ENCODE data around the gene TADA2A.
"Not testable (repeated sequence)": the region's sequence is repeated elsewhere in the genome, so short reads cannot be mapped to it uniquely, and the experiment has no call there.

TADA2A gene

DNA sequence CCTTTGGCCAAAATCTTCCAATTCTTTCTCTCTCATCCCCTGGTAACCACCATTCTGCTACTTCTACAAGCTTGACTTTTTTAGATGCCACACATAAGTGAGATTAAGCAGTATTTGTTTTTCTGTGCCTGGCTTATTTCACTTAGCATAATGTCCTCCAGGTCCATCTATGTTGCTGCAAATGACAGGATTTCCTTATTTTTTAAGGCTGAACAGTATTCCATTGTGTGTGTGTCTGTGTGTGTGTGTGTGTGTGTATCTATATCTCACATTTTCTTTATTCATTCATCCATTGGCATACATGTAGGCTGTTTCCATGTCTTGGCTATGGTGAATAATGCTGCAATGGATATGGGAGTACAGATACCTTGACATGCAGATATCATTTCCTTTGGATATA, 6.2 kb upstream of the TADA2A start:
- no peak for DNase-seq

GRCh38 chr17:37405522-37405921, 1.2 kb upstream of the TADA2A start:
- DNase-seq: not testable (repeated sequence)

GRCh38 chr17:37405955-37406634, 591 bp upstream of the TADA2A start:
- no peak for DNase-seq

DNA sequence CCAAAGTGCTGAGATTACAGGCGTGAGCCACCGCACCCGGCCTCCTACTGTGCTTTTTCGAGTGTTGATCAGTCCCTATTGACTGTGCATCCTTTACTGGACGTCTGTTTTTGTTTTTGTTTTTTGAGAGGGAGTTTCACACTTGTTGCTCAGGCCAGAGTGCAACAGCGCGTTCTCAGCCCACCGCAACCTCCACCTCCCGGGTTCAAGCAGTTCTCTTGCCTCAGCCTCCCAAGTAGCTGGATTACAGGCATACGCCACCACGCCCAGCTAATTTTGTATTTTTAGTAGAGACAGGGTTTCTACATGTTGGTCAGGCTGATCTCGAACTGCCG, 1.4 kb downstream of the TADA2A start:
- not testable (repeated sequence) for DNase-seq

GRCh38 chr17:37410357-37410756, 3.7 kb downstream of the TADA2A start:
- DNase-seq: no peak

DNA sequence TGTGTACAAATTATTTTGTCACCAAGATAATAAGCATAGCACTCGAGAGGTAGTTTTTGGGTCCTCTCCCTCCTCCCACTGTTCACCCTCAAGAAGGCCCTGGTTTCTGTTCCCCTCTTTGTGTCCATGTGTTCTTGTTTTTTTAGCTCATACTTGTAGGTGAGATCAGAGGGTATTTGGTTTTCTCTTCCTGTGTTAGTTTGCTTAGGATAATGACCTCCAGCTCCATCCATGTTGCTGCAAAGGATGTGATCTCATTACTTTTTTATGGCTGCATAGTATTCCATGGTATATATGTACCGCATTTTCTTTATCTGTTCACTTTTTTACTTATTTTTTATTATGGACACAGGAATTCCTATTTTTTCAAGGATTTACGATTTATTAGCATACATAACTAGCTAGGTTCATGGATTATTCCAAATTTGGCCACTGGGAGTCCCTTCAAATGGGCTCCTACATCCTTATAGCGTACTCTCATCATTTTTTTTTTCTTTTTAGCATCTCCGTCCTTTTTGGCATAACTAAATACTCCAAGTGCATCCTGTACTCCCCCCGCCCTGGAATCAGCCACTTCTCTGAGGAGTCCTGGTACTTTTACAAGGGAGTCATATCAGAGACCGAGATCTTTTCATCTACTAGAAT, 7.3 kb downstream of the TADA2A start:
- DNase-seq: no peak

GRCh38 chr17:37417852-37418251, 11.2 kb downstream of the TADA2A start:
- no peak for DNase-seq

DNA sequence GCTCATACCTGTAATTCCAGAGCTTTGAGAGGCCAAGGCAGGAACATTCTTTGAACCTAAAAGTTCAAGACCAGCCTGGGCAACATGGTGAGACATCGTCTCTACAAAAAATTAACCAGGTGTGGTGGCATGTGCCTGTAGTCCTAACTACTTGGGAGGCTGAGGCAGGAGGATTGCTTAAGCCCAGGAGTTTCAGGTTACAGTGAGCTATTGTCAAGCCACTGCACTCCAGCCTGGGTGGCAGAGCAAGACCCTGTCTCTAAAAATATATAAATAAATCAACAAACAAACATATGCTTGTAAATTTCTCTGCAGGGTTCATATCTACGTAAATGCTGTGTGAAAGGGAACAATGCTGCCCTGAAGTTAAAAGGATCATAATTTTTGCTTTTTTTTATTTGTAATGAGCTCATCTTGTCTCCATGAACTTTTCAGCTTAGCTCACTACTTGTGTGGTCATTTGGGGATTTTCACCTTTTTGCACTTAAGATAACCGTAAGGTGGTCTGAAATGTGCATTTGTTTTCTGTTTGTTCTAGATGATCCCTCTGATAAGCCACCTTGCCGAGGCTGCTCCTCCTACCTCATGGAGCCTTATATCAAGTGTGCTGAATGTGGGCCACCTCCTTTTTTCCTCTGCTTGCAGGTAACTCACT, 16.4 kb downstream of the TADA2A start:
- no peak for DNase-seq

DNA sequence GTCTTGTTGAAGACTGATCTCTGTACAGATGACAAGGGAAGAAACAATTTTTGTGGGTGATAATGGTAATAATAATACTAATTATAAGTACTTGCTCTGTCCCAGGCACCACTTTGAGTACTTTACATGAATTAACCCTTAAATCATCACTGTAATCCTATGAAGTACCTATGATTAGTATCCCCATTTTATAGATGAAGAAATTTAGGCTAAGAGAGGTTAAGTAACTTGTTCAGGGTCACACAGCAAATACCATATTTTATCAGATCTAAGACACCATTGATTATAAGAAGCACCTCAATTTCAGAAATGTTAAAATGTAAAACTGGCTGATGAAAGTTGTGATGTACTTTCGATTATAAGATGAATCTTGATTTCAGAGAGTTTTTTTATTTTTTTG, 18.6 kb downstream of the TADA2A start:
- DNase-seq: no peak

DNA sequence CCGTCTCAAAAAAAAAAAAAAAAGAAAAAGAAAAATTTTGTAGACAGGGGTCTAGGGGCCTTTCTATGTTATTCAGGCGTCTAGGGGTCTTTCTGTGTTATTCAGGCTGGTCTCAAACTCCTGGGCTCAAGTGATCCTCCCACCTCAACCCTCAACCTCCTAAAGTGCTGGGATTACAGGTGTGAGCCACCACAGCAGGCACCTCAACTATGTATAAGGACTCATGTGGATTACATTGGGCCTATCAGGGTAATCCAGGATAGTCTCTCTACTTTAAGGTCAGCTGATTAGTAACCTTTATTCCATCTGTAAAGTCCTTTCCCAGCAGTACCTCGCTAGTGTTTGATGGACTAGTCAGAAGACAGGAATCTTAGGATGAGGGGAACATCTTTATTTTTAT, 22.4 kb downstream of the TADA2A start:
- DNase-seq: no peak

DNA sequence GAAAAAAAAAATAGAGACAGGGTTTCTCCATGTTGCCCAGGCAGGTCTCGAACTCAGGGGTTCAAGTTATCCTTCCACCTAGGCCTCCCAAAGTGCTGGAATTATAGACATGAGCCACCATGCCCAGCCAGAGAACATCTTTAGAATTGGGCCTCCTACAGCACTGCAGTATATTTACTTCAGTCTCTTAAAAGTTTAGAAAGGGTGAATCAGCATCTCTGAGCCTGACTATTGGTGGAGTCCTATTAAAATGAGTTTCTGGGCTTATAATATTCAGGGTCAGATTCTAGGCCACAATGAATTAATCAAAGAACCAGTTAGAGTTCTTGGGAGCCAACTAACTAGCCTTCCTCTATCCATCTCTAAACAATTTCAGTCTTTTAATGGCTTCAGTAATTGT, 22.8 kb downstream of the TADA2A start:
- DNase-seq: no peak

- DNase-seq: no peak
Observed at GRCh38 chr17:37430051-37430627, 23.5 kb downstream of the TADA2A start.

DNA sequence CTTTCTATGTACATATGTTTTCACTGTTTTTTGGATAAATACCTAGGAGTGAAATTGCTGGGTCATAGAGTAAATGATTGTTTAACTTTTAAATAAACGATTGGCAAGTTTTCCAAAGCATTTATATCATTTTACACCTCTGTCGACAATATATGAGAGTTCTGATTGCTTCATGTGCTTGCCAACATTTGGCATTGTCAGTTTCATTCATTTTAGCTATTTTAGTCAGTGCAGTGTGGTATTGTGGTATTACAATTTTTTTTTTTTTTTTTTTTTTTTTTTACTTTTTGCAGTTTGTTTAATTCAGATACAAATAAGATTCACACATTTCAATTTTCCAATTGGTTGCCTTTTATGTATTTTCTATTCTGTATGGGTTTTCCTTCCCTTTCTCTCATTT, 26.0 kb downstream of the TADA2A start:
- no peak for DNase-seq

GRCh38 chr17:37438141-37438540, 31.5 kb downstream of the TADA2A start:
- no peak for DNase-seq

DNA sequence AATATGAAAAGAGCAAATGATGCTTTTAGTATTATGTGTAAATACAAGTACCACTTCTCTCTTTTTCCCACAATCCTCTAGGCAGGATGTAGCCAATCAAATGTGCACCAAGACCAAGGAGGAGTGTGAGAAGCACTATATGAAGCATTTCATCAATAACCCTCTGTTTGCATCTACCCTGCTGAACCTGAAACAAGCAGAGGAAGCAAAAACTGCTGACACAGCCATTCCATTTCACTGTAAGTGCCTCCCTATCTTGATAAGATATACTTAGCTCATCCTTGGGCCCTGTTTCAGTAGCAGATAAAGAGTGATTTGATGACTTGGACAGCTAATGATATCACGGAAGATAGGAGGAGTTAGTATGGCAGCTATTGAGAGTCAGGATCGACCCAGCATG, 33.7 kb downstream of the TADA2A start:
- no peak for DNase-seq

DNA sequence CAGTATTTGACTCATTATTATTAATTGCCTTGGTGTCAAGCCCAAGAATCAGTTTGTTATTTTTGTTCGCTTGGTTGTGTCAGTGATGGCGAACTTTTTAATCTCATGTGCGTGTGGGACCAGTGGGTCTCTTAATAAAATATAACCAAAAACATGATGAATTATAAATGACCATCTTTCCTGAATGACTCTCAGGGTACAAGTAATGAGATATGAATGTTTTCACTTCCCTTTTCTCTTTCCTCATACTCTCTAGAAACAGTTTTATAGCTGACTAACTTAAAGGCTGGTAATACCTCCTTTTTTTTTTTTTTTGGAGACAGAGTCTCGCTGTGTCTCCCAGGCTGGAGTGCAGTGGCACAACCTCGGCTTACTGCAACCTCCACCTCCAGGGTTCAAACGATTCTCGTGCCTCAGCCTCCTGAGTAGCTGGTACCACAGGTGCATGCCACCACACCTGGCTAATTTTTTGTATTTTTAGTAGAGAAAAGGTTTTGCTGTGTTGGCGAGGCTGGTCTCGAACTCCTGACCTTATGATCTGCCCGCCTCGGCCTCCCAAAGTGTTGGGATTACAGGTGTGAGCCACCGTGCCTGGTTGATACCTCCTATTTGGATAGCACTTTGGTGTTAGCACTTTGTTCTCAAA, 34.8 kb downstream of the TADA2A start:
- not testable (repeated sequence) for DNase-seq

DNA sequence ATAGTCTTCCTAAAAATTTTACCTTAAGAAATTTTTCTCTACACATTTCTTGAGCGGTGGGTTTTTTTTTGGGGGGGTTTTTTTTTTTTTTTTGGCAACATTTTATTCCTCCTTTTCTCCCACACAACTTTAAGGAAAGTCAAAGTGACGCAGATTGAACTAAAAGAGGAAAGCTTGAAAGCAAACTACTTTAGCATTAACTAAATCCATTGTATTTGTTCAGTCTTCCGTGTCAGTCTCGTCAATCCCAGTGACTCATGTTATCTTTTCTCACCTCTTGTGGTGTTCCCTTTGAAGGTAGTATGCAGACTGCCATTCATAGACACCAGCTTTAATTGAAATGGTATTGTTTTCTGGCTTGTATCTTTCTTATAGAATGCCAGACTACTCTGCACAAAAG, 39.3 kb downstream of the TADA2A start:
- peak; percentile 7 for DNase-seq

GRCh38 chr17:37447641-37448040, 41.0 kb downstream of the TADA2A start:
- DNase-seq: no peak

DNA sequence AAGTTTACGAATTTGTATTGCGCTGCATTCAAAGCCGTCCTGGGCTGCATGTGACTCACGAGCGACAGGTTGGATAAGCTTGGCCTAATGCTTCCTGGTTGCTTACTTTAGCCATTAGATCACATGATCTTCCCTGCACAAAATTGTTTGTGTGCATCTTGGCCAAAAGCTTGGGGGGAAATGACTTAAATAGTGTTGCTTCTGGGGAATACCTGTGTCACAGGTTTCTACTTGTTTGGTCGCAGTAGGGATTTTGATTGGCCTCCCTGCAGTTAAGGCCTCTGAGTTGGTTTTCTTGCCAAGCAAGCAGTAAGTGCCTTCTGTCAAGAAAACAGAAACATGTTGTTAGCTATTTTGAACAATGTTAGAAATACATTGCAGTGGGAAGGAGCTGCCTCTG, 43.4 kb downstream of the TADA2A start:
- no peak for DNase-seq

- not testable (repeated sequence) for DNase-seq
Observed at GRCh38 chr17:37457801-37458200, 51.1 kb downstream of the TADA2A start.

DNA sequence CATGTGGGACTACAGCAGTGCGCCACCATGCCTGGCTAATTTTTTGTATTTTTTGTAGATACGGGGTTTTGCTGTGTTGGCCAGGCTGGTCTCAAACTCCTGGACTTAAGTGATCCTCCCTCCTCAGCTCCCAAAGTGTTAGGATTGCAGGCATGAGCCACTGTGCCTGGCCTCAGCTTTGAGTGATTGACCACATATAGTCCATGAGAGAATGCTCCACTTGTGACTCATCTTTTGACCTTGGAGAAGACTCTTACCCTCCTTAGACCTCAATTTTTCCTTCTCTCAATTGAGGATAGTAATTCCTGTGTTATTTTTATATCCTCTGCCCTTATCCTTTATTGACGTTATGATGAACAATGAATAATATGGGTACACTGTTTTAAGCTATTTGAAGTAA, 52.1 kb downstream of the TADA2A start:
- DNase-seq: no peak

DNA sequence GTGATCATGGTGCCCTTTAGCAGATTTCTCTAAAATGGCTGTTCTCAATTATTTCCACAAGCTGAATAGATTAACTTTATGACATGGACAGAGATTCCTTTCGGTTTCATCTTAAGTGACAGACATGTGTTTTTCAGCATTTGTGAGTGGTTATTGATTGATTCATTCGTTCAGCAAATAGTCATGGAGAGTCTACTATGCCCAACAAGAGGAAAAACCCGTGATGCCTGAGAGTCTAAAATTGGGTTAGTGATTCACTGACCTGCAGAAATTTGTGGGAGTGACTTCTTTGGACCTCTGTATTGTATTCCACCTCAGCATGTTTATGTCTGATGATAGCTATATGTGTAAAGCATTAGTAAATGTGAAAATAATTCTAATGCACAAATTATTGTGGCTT, 55.0 kb downstream of the TADA2A start:
- DNase-seq: no peak

GRCh38 chr17:37462492-37462891, 55.8 kb downstream of the TADA2A start:
- DNase-seq: no peak

GRCh38 chr17:37463039-37463438, 56.4 kb downstream of the TADA2A start:
- DNase-seq: no peak
